Measurements from ENCODE around the gene PI4KA.

Gene PI4KA

DNA sequence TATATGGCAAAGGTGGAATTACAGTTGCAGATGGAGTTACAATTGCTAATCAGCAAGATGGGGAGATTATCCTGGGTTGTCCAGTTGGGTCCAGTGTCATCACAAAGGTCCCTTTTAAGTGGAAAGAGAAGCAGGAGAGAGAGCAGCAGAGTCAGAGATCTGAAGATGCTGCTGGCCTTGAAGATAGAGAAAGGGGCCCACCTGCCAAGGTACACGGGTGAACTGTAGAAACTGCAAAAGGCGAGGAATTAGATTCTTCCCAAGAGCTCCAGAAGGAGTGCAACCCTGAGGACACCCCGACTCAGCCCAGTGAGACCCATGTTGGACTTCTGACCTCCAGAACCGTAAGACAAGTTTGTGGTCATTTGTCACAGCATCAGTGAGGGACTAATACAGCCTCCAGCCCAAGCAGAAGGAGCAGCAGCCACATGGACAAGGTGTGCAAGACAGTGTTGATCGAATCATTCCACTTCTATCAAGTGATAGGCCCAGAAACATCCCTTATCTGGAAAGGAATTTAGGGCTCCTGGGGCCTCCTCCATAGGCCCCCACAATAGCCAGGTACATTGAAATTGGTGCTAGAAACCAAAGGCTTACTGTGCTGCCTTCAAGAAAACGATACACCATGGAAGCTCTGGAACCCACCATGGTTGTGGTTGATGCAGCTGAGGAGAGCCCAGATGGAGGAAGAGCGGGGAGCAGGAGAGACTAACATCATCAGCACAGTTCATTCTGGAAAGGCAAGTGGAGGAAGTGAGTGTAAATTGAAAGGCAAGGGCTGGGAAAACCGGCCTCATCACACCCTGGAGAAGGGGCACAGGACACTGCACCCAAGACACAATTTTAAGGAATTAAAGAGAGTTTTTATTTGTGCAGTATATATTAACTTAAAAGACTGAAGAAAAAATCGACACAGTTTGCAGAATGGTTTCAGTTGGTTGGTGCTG lies 23.5 kb upstream of the PI4KA start:
- DNase-seq: no peak

DNA sequence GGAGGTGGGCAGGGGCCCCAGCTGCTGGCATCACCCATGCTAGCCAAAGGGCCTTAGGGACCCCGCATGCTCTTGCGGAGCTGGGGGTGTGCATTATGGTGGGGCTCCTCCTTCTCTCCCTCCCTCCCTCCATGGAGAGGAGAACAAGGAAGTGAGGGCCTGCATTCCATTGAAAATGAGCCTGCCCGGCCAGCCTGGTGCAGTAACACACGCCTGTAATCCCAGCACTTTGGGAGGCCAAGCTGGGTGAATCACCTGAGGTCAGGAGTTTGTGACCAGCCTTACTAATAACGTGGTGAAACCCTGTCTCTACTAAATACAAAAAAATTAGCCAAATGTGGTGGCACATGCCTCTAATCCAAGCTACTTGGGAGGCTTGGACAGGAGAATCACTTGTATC lies 22.6 kb upstream of the PI4KA start:
- DNase-seq: no peak

DNA sequence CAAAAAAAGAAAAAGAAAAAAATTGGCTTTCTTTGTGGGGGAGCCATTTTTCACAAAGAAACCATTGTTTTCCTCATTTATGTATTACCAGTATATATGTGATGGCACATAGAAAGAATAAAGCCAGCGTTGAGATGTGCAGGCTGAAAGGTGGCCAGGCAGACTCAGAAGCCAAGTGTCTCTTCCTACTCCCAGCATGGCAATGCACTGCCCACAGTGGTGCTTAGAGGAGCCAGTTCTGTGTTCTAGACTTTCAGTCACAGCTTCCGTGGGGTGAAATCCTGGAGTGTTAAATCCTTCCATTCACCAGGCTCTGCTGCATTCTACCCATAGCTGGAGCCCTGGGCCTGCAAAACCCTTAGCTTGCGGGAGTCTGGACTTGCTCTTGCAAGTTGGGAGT lies 19.1 kb upstream of the PI4KA start:
- no peak for DNase-seq

DNA sequence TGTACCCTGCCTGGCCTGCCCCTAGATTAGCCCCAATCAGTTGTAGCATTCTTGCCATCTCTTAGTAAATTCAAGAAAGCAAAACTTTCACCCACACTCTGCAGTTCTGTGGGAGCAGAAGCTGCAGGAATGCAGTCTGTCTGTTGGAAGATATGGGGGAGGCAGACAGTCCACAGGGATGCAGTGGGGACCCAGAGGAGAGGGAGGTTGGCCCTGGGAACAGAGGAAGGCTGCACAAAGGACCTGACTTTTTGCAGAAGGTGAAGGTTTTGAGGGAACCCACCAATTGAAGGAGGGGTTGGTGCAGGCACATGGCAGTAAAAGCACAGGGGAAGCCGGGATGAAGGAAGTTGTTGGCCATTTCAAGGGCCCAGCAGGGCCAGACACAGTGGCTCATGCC lies 16.7 kb upstream of the PI4KA start:
- no peak for DNase-seq

DNA sequence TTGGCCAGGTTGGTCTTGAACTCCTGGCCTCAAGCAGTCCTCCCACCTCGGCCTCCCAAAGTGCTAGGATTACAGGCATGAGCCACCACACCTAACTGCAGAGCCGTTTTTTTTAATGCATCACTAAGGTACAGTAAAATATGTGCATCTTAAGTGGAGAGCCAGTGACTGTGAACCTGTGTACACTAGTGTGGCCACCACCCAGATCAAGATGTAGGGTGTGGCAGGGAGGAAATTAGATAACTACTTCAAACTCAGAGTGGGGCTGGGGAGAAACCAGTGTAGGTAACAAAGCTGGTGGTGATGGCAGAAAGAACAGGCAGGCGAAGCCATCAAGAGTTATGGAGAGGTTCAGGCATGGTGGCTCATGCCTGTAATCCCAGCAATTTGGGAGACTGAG lies 14.6 kb upstream of the PI4KA start:
- DNase-seq: no peak

DNA sequence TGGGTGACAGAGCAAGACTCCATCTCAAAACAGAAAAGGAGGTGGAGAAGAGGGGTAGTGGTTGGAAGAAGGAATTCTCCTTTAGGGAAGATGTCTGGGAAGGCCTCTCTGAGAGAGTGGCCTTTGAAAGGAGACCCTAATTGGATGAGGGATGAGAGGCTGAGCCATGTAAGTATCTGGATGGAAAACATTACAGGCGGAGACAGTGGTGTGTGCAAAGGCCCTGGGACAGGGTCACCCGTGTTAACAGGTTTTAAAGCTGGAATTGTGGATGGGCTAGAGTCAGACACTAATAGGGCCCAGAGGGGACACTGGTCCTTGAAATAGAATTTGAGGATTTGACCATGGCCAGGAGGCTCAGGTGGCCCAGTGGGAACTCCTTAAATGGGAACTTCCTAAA lies 10.6 kb upstream of the PI4KA start:
- no peak for DNase-seq

DNA sequence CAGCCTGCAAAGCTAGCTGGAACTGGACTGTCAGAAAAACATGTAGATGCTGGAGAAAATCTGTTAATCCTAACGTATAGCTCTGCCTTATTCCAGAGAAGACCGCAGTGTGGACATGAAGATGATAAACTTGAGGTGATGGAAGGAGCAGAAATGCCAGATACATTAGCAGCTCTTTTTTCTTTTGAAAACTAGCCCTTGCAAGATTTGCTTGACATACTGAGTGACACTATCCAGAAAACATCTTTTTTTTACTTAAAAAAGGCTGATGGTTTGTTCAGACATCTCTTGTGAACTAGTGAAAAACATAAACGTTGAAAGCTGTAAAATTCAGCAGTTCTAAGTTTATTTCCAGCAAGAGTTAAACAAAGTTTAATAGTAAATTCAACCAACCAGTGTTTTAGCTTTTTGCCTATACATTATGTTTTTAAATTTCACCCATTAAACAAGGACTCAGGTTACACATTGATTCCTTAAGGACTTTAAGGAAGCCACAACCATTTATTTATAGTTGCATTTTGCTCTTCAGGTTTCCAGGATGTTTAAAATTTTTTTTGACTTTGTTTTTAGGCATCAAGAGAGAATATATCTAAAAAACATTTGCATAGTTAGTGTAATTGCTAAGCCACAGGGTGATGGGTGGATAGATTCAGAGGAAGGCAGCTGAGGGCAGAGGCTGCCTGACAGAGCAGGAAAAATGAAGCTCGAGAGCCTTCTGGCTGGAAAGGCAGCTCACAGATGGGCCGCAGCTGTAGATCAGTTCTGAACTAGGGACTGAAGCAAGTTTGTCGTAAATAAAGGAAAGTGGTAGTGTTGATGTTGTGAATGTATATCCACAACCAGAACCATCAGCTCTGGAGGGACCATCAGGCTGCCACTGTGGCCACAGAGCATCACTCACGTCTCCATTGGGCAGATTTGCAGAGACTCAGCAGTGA lies 9.7 kb upstream of the PI4KA start:
- DNase-seq: no peak

DNA sequence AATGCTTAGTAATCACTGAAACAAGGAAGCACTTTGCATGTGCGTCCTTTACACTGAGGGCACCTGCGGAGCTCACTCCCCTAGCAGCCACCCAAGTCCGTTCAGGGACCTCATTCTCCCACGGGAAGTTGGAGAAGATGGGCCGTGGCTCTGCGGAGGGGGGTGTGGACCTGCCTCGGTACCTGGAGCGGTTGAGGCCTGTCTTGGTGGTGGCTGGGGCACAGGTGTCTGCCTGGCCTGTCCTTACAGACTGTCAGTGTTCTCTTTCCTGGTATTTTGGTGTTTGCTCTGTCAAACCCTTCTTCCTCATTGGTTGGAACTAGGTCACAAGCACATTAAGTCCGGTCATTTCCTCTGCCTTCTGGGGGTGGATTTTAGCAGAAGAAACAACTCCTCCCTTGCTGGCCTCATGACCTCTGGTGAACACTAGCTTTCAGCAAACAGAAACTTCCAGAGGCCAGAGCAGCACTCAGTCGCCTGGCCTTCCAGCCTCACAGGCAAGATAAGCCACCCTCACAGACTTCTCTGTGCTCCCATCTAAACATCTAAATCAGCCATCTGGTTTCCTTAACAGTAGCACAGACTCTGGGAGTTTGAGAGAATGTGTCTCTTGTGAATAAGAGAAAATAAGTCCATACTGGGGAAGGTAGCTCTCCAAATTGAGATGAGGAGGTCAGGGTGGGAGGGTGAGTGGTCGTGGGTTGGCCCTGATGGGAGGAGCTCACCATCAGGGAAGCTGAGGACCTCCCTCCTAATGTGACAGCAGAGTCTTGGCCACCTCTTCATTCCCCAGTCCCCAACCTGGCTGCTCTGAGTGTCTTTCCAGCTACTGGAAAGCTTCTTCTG lies 8.8 kb upstream of the PI4KA start:
- DNase-seq: no peak

DNA sequence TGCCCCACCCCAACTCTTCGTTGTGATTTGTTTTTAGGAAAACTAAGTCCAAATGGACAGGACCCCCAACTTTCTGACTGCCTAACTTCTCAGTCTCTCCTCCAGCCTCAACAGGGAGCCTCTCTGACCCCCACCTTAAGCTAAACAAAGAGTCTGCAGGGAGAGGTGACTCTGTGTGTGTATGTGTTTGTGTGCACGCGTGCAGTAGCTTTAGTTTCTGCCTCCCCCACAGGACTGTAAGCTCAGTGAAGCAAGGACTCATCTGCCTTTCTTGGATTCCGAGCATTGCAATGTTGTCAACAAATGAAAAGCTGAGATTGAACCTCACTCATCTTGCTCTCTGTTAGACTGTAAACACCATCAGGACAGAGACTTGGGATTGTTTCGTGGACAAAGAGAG lies 8.1 kb upstream of the PI4KA start:
- no peak for DNase-seq

DNA sequence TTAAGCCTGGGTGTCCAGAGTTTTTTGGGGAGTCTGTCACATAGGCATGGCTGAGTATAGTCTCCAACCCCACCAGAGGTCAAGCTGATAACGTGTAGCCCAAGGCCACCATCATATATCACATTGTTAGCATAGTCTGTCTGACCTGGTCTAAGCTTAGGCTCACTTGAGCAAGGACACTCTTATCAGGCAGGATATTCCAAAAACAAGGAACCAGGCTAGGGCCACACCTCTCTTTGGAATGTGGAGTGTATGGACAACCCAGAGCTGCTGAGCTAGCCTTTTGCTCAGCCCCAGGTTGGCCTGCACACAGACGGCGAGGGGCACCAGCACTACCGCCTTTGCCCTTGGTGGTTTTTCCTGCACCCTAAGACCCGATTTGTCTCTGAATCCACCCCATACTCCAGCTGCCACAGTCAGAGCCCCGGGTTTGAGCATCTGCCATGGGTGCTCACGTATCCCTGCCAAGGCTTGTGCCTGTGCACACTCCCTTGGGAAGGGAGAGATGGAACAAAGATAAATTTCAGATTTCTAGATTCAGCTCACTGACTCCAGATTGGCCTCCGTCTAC lies 7.3 kb upstream of the PI4KA start:
- no peak for DNase-seq

DNA sequence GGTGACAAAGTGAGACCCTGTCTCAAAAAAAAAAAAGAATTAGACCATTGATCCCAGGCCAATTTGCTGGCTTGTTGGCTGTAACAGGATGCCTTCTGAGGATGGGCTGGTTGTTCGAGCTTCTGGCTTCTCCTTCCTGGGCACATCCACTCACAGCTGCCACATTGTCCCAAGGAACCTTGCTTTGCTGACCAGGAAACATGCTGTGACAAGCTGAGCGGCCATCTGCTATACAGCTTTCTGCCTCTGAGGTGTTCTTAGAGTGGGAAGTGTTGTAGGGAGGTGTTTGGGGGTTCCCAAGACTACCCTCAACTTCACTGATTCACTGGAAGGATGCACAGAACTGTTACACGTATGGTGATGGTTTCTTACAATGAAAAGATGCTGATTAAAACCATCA lies 6.7 kb upstream of the PI4KA start:
- no peak for DNase-seq

DNA sequence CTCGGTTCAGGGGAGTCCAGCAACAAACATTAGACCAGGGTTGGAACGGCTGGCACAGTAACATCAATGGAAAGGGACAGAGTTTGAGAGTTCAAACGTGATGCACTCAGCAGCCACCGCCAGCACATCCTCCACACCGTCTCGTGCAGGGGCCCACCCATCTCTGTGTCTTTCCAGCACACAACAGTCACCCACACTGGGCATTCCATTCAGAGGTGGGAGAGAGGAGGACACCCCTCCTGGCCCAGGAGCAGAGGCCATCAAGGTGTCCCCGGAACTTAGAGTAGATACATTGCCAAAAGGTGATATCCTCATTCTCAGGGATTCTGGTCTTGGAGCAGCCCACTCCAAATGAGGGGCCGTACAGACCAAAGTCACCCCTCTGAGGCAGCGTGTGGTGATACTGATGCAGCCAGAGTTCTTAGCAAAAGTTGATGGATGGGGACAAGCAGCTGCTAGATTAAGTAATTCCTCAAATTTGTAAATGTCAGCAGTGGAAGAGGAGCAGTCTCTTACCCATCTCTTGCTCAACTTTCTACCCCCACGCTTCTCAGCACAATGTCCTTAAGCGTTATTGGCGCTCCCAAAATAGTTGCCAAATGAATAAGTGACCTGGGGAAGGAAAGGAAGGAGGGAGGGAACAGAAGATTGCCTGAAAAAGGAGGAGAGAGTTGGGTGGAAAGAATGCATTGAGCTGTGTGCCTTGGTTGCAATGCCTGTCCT lies 5.7 kb upstream of the PI4KA start:
- no peak for DNase-seq

DNA sequence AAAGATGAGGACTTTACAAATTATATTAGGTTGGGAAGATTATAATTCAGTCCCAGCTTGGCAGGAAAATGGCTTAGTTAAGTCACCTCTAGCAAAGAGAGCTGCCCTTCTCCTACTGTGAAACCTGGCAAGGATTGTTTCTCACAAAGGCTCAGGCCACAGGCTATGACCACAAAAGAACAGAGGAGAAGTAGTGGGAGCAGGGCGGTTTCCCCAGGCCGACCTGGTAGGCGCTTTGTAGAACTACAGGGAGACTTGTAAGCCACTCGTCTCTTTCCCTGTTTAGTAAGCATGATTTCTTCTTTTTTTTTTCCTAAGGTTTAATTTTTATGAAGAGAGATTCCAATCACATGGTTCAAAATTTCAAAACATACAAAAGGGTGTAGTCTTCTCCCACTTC lies 4.8 kb upstream of the PI4KA start:
- DNase-seq: no peak

DNA sequence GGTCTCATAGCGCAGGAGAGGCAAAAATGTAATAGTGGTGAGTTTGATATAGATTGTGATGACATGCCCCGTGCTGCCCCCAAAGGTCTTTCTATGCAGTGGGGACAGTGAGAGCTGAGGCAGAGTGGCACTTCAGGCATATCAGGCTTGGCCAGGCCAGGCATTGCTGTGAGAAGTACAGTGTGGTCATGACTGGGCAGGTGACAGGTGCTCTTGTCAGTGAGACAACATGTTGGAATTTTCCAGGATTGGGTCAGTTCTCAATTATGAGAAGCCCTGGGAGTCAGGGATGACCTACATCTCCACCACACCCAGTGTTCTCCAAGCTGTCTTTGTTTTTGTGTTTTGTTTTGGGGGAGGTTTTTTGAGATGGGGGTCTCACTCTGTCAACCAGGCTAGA lies 3.9 kb upstream of the PI4KA start:
- DNase-seq: no peak

DNA sequence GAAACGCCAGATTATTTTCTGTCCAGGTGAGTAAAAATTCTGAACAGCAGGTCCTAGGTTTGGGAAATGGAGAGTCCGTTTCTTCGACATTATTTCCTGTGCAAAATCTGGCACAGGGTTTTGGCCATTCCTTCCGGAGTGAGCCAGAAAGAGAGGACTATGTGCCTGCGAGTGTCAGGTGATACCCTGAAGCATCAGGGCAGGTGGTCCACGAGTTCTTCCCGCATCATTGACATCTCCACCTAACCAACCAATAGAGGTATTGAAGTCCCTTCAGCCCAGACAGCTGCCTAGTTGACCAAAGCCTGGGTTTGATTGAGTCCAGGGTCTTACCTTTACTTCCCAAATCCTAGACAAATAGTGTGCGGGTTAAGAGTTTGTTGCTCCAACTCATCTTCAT lies 1.0 kb upstream of the PI4KA start:
- no peak for DNase-seq

DNA sequence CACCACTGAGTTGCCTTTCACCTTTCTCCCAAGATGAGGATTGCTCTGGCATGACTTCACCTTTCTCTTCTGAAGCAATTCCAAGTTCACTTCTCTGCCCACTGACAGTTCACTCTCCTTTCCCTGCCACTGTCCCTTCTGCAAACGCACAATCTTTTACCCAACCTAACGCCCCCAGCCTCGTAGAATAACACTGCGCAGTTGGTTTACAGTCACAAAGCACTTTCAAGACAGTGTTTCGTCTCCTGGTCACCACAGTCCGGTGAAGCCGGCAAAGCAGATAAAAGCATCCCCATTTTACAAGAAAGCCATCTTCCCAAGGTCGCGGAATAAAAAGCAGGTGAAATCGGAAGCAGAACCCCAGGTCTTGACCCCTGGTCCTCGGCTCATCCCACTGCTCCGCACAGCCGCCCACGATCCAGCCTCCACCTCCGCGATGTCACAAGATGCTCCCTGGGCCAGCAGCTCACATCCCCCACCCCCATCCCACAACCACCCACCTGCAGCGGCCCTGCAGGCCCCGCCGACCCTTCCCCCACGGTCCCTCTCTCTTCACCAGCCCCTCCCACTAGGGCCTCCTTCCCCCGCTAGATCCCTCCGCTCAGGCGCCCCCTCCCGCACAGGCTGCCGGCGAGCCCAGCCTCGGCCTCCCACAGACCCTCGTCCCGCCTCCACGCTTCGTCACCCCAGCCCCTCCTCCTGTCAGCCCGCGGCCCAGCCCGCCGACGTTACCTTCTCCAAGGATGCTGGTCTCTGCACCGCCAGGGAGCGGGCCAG lies 585 bp downstream of the PI4KA start:
- peak; percentile 71 to 75 for DNase-seq

DNA sequence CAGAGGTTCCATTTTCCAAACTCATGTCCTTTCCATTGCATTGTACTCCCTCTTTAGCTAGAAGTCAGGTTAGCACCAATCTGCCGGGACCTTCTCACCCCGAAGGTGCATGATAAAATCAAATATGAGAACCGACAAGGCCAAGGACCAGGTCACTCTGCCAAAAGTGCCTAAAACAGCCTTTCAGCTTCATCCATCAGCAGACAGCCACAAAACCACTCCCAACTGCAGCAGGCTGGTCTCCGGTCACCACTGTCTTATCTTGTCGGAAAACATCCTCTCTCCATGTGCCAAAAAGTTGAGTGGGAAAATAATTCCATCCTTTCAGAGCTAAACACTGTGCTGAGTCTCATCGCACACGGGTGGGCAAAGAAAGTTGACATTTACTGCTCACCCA lies 1.4 kb downstream of the PI4KA start:
- no peak for DNase-seq

DNA sequence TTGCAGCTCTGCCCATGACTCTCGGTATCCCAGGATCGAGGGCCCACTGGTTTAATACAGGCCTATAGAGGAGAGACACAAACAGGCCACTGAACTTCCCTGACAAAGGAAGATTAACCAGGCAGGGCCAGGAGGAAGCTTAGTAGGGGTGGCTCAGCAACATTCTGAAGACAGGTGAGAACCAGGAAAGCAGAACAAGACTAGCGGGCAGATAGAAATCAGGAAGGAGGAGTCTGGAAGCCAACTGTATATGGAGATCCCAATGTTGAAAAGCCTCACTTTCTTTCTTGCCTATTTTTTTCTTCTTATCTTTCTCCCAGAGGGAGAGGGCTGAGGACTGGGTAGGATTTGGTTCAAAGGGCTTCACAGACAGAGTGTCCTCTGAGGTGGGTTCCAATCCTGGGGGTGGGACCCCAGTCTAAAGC lies 5.4 kb downstream of the PI4KA start:
- no peak for DNase-seq

DNA sequence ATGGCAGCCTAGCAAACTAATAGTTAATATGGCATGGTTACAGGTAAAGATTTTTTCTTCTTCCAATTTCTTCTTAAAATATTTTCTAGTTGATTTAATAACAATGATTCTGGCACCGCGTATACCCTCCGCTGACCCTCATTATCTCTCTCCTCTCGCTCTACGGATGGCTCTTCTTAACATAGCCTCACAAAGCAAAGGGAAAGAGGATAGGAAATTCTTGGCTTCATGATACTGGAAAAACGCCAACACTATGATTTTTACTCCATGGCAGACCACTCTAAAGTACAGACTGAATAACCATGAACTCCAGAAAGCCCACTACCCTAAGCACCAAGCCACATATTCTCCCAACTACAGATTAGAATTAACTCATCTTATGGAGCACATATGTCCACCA lies 6.1 kb downstream of the PI4KA start:
- no peak for DNase-seq

DNA sequence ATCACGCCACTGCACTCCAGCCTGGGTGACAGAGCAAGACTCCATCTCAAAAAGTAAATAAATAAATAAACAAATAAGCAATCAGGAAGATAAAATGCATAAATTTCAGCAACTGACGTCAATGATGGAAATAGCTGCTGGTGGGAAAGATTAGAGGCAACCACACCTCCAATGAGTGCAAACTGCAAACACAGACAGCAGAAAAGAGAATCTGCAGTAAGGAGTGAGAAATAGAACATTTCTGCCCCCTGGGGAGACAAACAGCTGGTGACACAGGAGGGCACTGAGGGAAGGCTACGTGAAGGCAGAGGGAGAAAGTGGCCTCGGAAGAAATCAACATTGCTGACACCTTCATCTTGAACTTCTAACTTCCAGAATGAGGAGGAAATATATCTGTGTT lies 6.5 kb downstream of the PI4KA start:
- no peak for DNase-seq

DNA sequence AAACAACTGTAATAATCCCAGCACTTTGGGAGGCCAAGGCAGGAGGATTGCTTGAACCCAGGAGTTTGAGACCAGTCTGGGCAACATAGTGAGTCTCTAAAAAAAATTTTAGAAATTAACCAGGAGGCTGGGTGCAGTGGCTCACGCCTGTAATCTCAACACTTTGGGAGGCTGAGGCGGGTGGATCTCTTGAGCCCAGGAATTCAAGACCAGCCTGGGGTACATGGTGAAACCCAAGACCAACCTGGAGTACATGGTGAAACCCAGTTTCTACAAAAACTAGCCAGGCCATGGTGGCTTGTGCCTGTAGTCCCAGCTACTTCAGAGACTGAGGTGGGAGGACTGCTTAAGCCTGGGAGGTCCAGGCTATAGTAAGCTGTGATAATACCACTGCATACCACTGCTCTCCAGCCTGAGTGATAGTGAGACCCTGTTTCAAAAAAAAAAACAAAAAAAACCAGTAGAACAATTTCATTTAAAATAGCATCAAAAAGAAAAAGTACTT lies 11.2 kb downstream of the PI4KA start:
- no peak for DNase-seq
